RPMI7951 (cell line): ENCODE results near the gene PRSS57. TPM values are rescaled to one million over a fixed set of nuclear protein-coding genes. Genes with fewer than 3 reads are reported as not detected.

Experiments used
- DNase-seq: peaks from one replicate; pipeline ENCODE4 v3.0.0-alpha.2; 2012; ENCODE audit warnings: low read depth
- total RNA-seq: library from RNA; depleted of rRNA; stranded (reverse); fragments of >200 nt; shearing (Covaris generic); gene quantifications from 2 replicates; pipeline ENCODE4 v1.2.3, GENCODE V29; 2014; rRNA removed

PRSS57 gene
- total RNA-seq, 1 experiment from 2014 or later: not detected

DNA sequence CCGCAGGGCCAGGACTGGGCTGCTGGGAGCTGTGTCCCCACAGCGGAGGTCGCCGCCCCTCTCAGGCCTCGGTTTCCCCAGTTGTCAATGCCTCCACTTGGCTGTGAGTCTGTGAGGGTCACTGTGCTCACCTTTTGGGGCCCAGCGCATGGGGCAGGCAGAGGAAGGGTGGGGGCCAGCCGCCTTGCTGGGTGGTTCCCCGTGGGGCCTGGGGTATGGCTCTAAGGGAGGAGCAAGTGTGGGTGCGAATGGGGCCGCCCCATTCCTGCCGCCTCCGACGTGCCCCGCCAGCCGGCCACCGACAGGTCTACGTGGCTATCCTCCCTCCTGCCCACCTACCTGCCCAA is 56.4 kb downstream of the PRSS57 start:
- DNase-seq: no peak

Other genes with a start within 250 kb of the PRSS57 start
- 0.10 TPM in 1 of 2 replicates, not detected in the other for gene SHC2, start 234.4 kb downstream of the PRSS57 start, total RNA-seq
- gene MADCAM1, start 199.0 kb downstream of the PRSS57 start, total RNA-seq: 0.12 TPM in 1 of 2 replicates, not detected in the other
- gene TPGS1, start 188.0 kb downstream of the PRSS57 start, total RNA-seq: 26.2 and 48.8 TPM in 2 replicates
- gene CDC34, start 163.7 kb downstream of the PRSS57 start, total RNA-seq: 56.4 and 61.8 TPM in 2 replicates
- gene GZMM, start 151.4 kb downstream of the PRSS57 start, total RNA-seq: 1.3 and 3.6 TPM in 2 replicates
- gene BSG, start 122.9 kb downstream of the PRSS57 start, total RNA-seq: 911 and 1,158 TPM in 2 replicates
- gene HCN2, start 105.6 kb downstream of the PRSS57 start, total RNA-seq: 0.24 and 0.39 TPM in 2 replicates
- gene POLRMT, start 61.9 kb downstream of the PRSS57 start, total RNA-seq: 19.3 and 20.5 TPM in 2 replicates
- 0.39 TPM in 1 of 2 replicates, not detected in the other for gene FGF22, start 55.6 kb downstream of the PRSS57 start, total RNA-seq
- gene RNF126, start 32.2 kb downstream of the PRSS57 start, total RNA-seq: 29.3 and 48.7 TPM in 2 replicates
- 4.4 and 19.8 TPM in 2 replicates for gene FSTL3, start 19.1 kb downstream of the PRSS57 start, total RNA-seq
- gene PALM, start 13.5 kb upstream of the PRSS57 start, total RNA-seq: 0.10 TPM in 1 of 2 replicates, not detected in the other
- gene MISP, start 55.7 kb upstream of the PRSS57 start, total RNA-seq: not detected in 2 replicates
- 112 and 121 TPM in 2 replicates for gene PTBP1, start 102.0 kb upstream of the PRSS57 start, total RNA-seq
- gene PLPPR3, start 126.5 kb upstream of the PRSS57 start, total RNA-seq: not detected in 2 replicates
- not detected in 2 replicates for gene AZU1, start 132.4 kb upstream of the PRSS57 start, total RNA-seq
- not detected in 2 replicates for gene PRTN3, start 145.5 kb upstream of the PRSS57 start, total RNA-seq
- not detected in 2 replicates for gene ELANE, start 156.9 kb upstream of the PRSS57 start, total RNA-seq
- gene CFD, start 164.2 kb upstream of the PRSS57 start, total RNA-seq: 0.29 and 0.60 TPM in 2 replicates
- 15.1 and 16.5 TPM in 2 replicates for gene MED16, start 197.7 kb upstream of the PRSS57 start, total RNA-seq
- not detected in 2 replicates for gene RNU6-9, start 198.0 kb upstream of the PRSS57 start, total RNA-seq
- 19.7 and 29.3 TPM in 2 replicates for gene R3HDM4, start 217.8 kb upstream of the PRSS57 start, total RNA-seq
- gene KISS1R, start 221.9 kb upstream of the PRSS57 start, total RNA-seq: not detected in 2 replicates
- gene ARID3A, start 230.6 kb upstream of the PRSS57 start, total RNA-seq: 5.3 and 5.6 TPM in 2 replicates